Glutamatergic neuron (in vitro differentiated cells): ENCODE measurements around the gene CASQ2. TPM values are rescaled to one million over a fixed set of nuclear protein-coding genes. Genes with fewer than 3 reads are reported as not detected.

Experiments used
- DNase-seq: peaks from one replicate; pipeline ENCODE4 v3.0.0; 2022
- H3K27ac Mint-ChIP-seq: one replicate; pipeline ENCODE4 v1.8.0; 2020; ENCODE audit warnings: mild to moderate bottlenecking, mixed read lengths, inconsistent platforms; ENCODE audit not compliant: unreplicated experiment
- H3K27me3 Mint-ChIP-seq: one replicate; pipeline ENCODE4 v1.8.0; 2020; ENCODE audit warnings: mild to moderate bottlenecking, moderate library complexity, mixed read lengths, inconsistent platforms; ENCODE audit not compliant: unreplicated experiment
- H3K36me3 Mint-ChIP-seq: one replicate; pipeline ENCODE4 v1.8.0; 2020; ENCODE audit warnings: mild to moderate bottlenecking, mixed read lengths, inconsistent platforms; ENCODE audit not compliant: unreplicated experiment
- H3K4me1 Mint-ChIP-seq: one replicate; pipeline ENCODE4 v1.8.0; 2020; ENCODE audit warnings: mild to moderate bottlenecking, low read depth, mixed read lengths, inconsistent platforms; ENCODE audit not compliant: unreplicated experiment
- H3K4me3 Mint-ChIP-seq: one replicate; pipeline ENCODE4 v1.8.0; 2020; ENCODE audit warnings: mild to moderate bottlenecking, mixed read lengths, inconsistent platforms; ENCODE audit not compliant: unreplicated experiment
- H3K9me3 Mint-ChIP-seq: one replicate; pipeline ENCODE4 v1.8.0; 2020; ENCODE audit warnings: mild to moderate bottlenecking, moderate library complexity, mixed read lengths, inconsistent platforms; ENCODE audit not compliant: unreplicated experiment
- CTCF ChIP-seq: fragments of 200-600 bp; sonication (generic); IDR thresholded peaks from one replicate; pipeline ENCODE4 v1.5.0; 2021; ENCODE audit not compliant: partially characterized antibody, unreplicated experiment
- total RNA-seq: library from RNA; stranded (reverse); fragmentation: NEBNext Ultra II Directional; extraction: Animal tissue kit (Norgen Biotek cat#: 25700); gene quantifications from one replicate; pipeline ENCODE4 v1.2.1, GENCODE V29; 2021; ENCODE audit not compliant: unreplicated experiment

The CASQ2 gene
- total RNA-seq, 1 donor from 2014 or later: not detected

- no peak for DNase-seq
- H3K36me3 Mint-ChIP-seq: peaks cover 8% of the 10 kb centered on the region
- no peak overlapping the region for H3K4me3 Mint-ChIP-seq
- peaks cover 2% of the 10 kb centered on the region for H3K4me1 Mint-ChIP-seq
- H3K9me3 Mint-ChIP-seq: no peaks in the 10 kb centered on the region
- TF ChIP-seq CTCF: no peak
- H3K27me3 Mint-ChIP-seq: no peaks in the 10 kb centered on the region
- H3K27ac Mint-ChIP-seq: no peak overlapping the region
Observed at GRCh38 chr1:115656461-115657077, 111.9 kb downstream of the CASQ2 start.

GRCh38 chr1:115655916-115656315, 112.6 kb downstream of the CASQ2 start:
- peaks cover 3% of the 10 kb centered on the region for H3K4me1 Mint-ChIP-seq
- no peaks in the 10 kb centered on the region for H3K27me3 Mint-ChIP-seq
- no peak overlapping the region for H3K27ac Mint-ChIP-seq
- H3K36me3 Mint-ChIP-seq: peaks cover 8% of the 10 kb centered on the region
- no peak for TF ChIP-seq CTCF
- H3K4me3 Mint-ChIP-seq: no peak overlapping the region
- no peak for DNase-seq
- no peaks in the 10 kb centered on the region for H3K9me3 Mint-ChIP-seq

DNA sequence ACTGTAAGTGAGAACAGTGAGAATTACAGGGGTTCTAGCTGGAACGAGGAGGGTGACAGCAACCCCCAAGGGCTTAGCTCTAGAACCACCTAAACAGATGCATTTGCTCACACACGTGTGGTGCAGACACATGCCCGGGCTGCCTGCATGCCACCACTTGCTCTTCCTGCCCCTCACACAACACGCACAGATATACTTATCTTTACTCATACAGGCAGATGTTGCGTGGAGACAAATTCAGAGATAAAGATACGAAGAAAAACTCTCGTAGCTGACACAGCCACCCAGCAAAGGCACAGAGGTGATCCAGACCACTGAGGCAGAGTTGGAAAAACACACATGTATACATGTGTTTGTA, 113.2 kb downstream of the CASQ2 start:
- DNase-seq: no peak
- Mint-ChIP-seq H3K27me3 (no peaks in the 10 kb centered on the region), H3K4me3 (no peak overlapping the region), H3K27ac (no peak overlapping the region), H3K36me3 (peaks cover 8% of the 10 kb centered on the region), H3K9me3 (no peaks in the 10 kb centered on the region), H3K4me1 (peaks cover 3% of the 10 kb centered on the region)
- no peak for TF ChIP-seq CTCF

GRCh38 chr1:115654663-115655305, 113.7 kb downstream of the CASQ2 start:
- no peaks in the 10 kb centered on the region for H3K27me3 Mint-ChIP-seq
- peaks cover 3% of the 10 kb centered on the region for H3K4me1 Mint-ChIP-seq
- H3K4me3 Mint-ChIP-seq: no peak overlapping the region
- peaks cover 8% of the 10 kb centered on the region for H3K36me3 Mint-ChIP-seq
- TF ChIP-seq CTCF: no peak
- H3K27ac Mint-ChIP-seq: no peak overlapping the region
- no peaks in the 10 kb centered on the region for H3K9me3 Mint-ChIP-seq
- no peak for DNase-seq

DNA sequence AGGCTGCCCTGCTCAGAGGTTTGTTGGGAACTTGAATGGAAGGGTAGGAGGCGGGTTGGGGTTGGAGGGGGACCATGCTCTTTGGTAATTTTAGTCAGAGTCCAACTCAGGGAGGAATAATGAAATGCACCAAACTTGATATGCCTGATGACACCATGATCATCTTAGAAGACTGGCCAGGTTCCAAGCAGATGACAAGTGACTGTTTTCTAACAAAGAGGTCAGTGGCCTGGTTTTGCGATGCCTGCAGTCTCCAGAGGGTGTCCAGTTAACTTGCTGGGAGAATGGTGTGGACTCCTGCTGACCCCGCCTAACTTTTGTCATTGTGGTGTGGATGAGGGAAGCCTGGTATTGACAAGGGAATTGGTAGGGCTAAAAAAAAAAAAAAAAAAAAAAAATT, 114.4 kb downstream of the CASQ2 start:
- no peak for TF ChIP-seq CTCF
- Mint-ChIP-seq H3K27me3 (no peaks in the 10 kb centered on the region), H3K36me3 (peaks cover 8% of the 10 kb centered on the region), H3K27ac (no peak overlapping the region), H3K4me3 (no peak overlapping the region), H3K9me3 (no peaks in the 10 kb centered on the region), H3K4me1 (peaks cover 6% of the 10 kb centered on the region)
- DNase-seq: no peak
